Measurements from ENCODE around the gene RASSF3. TPM values are rescaled to one million over a fixed set of nuclear protein-coding genes. Genes with fewer than 3 reads are reported as not detected.

RASSF3 gene, protein sequence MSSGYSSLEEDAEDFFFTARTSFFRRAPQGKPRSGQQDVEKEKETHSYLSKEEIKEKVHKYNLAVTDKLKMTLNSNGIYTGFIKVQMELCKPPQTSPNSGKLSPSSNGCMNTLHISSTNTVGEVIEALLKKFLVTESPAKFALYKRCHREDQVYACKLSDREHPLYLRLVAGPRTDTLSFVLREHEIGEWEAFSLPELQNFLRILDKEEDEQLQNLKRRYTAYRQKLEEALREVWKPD
- total RNA-seq, result 10 to 100 TPM; 52.6 to 90.3 TPM

DNA sequence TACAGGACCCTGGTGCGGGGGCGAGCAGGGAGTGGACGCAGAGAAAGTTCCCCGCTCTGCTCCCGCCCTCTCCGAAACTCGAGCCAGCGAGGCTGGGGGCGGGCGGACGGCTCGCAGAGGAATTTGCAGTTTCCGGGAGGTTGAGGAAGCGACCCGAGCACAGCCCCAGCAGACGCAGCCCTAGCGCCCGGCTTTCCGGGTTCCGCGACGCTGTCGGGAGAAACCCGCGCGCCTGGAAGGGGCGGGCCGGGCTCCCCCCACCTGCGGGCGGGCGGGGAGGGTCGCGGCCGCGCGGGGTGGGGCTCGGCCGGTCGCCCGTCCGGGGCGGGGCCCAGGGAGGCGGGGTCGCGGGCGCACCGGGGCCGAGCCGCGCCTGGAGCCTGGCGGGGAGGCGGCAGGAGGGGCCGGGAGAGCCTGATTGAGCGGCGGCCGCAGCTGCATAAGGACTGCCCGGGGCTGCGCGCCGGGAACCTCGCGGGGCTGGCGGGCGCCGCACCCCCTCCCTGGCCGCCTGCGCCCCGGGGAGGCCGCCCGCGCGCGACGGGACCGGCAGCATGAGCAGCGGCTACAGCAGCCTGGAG, at the start of gene RASSF3:
Gene RASSF3 (plus strand): TSS at position 417 of the 581 bp plus-strand sequence. CDS start 138 bp downstream, at position 555.
- Histone ChIP-seq H3K27ac (peak within 1 kb of the TSS; percentile 98), H3K4me1 (no peaks in the 10 kb centered on the region), H3K36me3 (no peaks in the 10 kb centered on the region), H3K9me3 (no peaks in the 10 kb centered on the region), H3K4me3 (peak within 1 kb of the TSS; percentile 85), H3K27me3 (no peaks in the 10 kb centered on the region), H3K9ac (ENCODE audit: low read depth in 2 of 2, low read length in 2 of 2) (peak within 1 kb of the TSS; percentile 97 to 99)
- DNase-seq, result peak; percentile 81
- TF ChIP-seq, protein P1, sequence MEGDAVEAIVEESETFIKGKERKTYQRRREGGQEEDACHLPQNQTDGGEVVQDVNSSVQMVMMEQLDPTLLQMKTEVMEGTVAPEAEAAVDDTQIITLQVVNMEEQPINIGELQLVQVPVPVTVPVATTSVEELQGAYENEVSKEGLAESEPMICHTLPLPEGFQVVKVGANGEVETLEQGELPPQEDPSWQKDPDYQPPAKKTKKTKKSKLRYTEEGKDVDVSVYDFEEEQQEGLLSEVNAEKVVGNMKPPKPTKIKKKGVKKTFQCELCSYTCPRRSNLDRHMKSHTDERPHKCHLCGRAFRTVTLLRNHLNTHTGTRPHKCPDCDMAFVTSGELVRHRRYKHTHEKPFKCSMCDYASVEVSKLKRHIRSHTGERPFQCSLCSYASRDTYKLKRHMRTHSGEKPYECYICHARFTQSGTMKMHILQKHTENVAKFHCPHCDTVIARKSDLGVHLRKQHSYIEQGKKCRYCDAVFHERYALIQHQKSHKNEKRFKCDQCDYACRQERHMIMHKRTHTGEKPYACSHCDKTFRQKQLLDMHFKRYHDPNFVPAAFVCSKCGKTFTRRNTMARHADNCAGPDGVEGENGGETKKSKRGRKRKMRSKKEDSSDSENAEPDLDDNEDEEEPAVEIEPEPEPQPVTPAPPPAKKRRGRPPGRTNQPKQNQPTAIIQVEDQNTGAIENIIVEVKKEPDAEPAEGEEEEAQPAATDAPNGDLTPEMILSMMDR (IDR thresholded peaks at IDR 0.05), result no peak
- intact Hi-C loops (cut with DNase I), result loop anchor here (5.0 kb wide), 1 partner anchor 77 kb away; no protein-coding TSS in a partner anchor

DNA sequence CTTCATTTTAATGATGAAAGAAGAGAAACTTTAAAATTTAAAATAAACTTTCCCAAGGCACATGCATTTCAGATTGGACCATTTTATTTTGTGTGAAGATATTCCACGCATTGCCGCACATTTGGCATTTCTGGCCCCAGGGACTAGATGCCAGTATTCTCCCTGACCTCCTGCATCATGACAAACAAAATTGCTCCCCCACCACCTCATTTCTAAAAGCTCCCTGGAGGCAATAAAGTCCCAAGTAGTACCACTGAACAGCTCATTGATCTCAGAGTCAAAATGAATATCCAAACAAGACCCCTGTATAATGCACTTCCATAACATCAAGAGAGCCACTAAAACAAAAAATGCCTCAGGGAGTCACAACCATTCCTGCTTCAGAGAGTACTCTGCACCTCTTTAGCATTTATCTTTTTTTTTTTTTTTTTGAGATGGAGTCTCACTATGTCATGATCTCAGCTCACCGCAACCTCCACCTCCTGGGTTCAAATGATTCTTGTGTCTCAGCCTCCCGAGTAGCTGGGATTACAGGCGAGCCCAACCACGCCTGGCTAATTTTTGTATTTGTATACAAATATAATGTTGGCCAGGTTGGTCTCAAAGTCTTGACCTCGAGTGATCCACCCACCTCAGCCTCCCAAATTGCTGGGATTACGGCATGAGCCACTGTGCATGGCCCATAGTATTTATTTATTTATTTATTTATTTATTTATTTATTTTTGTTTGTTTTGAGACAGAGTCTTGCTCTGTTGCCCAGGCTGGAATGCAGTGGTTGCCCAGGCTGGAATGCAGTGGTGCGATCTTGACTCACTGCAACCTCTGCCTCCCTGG, 48.8 kb upstream of the RASSF3 start:
- Histone ChIP-seq H3K4me3 (no peak overlapping the region), H3K27ac (no peak overlapping the region), H3K9me3 (no peaks in the 10 kb centered on the region), H3K4me1 (no peaks in the 10 kb centered on the region), H3K36me3 (no peaks in the 10 kb centered on the region), H3K9ac (ENCODE audit: low read depth in 2 of 2, low read length in 2 of 2) (no peak overlapping the region), H3K27me3 (no peaks in the 10 kb centered on the region)
- intact Hi-C loops (cut with DNase I), result no loop called here
- TF ChIP-seq, protein P1 (IDR thresholded peaks at IDR 0.05), result no peak
- DNase-seq, result no peak

DNA sequence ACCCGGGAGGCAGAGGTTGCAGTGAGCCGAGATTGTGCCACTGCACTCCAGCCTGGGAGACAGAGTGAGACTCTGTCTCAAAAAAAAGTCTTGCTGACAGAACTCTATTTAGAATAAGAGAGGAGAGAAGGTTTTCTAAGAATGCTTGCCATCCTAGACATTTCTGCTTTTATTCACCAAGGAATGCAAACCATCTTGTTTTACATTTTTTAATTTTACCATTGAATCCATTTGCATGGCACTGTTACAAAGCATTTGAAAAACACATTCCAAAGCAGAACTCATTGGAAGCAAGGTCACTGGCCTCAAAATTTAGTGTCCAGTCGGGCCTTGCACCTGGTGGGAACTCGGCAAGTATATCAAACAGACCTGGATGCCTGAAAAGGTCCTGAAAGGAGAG, 44.2 kb upstream of the RASSF3 start:
- Histone ChIP-seq H3K27ac (no peak overlapping the region), H3K36me3 (no peaks in the 10 kb centered on the region), H3K27me3 (no peaks in the 10 kb centered on the region), H3K9ac (ENCODE audit: low read depth in 2 of 2, low read length in 2 of 2) (no peak overlapping the region), H3K4me1 (peaks cover 8% of the 10 kb centered on the region), H3K4me3 (no peak overlapping the region), H3K9me3 (no peaks in the 10 kb centered on the region)
- DNase-seq, result no peak
- intact Hi-C loops (cut with DNase I), result no loop called here
- TF ChIP-seq, protein P1 (IDR thresholded peaks at IDR 0.05), result no peak

DNA sequence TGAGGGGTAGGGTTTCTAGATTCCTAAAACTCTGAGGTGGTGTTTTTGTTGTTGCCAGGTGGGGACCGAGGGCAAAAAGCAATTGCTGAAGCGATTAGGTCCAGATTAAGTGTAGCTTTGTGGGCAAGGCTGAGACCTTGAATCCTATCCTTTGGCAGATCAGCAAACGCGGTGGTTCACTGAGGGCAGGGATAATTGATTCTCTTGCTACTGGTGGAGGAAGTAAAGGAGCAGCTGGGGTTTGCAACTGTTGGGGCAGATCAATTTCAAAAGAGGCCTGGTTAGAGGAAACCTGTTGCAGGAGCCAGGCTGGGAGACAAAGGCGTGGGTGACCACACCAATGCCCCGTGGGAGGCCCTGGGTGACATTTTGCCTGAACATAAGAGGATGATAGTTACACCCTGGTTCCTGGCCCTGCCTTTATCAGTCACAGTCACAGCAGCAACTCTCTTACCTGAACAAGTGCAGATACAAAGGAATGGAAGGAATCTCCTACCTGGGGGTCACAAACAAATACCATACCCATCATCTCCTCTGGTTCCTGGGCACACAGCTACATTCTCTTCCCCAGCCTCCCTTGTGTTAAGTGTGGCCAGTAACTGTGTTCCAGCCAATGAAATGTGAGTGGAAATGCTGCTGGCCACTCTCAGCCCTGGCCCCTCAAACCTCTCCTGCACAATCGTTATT, 43.3 kb upstream of the RASSF3 start:
- Histone ChIP-seq H3K4me3 (no peak overlapping the region), H3K9ac (ENCODE audit: low read depth in 2 of 2, low read length in 2 of 2) (no peak overlapping the region), H3K36me3 (no peaks in the 10 kb centered on the region), H3K27ac (no peak overlapping the region), H3K9me3 (no peaks in the 10 kb centered on the region), H3K27me3 (no peaks in the 10 kb centered on the region), H3K4me1 (peaks cover 8% of the 10 kb centered on the region)
- TF ChIP-seq, protein P1 (IDR thresholded peaks at IDR 0.05), result no peak
- no peak for DNase-seq
- intact Hi-C loops (cut with DNase I), result no loop called here

DNA sequence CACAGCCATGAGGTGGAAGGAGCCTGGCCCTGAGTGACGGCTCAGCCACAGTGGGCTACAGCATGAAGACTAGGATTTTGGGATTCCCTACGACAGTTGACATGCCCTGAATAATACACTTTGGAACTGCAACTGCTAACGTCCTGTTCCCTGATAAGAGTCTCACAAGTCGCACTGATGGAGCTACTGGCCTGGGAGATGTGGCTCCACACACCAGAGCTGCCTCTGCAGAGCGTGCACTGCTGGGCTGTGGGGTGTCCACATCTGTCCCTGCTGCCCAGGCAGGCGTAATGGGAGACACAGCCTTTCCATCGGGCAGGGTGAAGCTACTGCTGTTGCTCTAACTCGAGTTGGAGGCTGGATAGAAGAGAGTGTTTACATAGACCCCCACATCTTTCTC, 42.7 kb upstream of the RASSF3 start:
- H3K36me3 ChIP-seq, result no peaks in the 10 kb centered on the region
- H3K4me1 ChIP-seq, result peaks cover 8% of the 10 kb centered on the region
- H3K27me3 ChIP-seq, result no peaks in the 10 kb centered on the region
- H3K27ac ChIP-seq, result no peak overlapping the region
- no peak for DNase-seq
- no peak overlapping the region for H3K4me3 ChIP-seq
- intact Hi-C loops (cut with DNase I), result no loop called here
- no peak overlapping the region for H3K9ac ChIP-seq (ENCODE audit: low read depth in 2 of 2, low read length in 2 of 2)
- no peaks in the 10 kb centered on the region for H3K9me3 ChIP-seq
- TF ChIP-seq, protein P1 (IDR thresholded peaks at IDR 0.05), result no peak
